Activated T-cell treated with anti-CD3 and anti-CD28 coated beads, Interleukin-2, amount 50 U/mL, for 72 hours (primary cell): ENCODE results near the gene SORBS1. TPM values are rescaled to one million over a fixed set of nuclear protein-coding genes. Genes with fewer than 3 reads are reported as not detected.

ENCODE experiments used
- ATAC-seq, 2 donors: fragments of 150-1000 bp; cut with Tn5 transposase; replicated peaks in 1 of 2; 2 replicates each; pipeline ENCODE4 v1.10.0; 2021; ENCODE audit warnings: moderate library complexity in 2 of 2, mild to moderate bottlenecking in 1 of 2
- DNase-seq, 2 donors: peaks; one replicate each; pipeline ENCODE4 v3.0.0; 2021 to 2022; ENCODE audit warnings: mixed read lengths in 1 of 2
- H3K27ac Mint-ChIP-seq: one replicate; pipeline ENCODE4 v1.8.0; 2022; ENCODE audit warnings: mild to moderate bottlenecking, moderate library complexity, mixed read lengths
- H3K27me3 Mint-ChIP-seq: one replicate; pipeline ENCODE4 v1.8.0; 2022; ENCODE audit warnings: low read depth, mixed read lengths
- H3K36me3 Mint-ChIP-seq, 2 donors: one replicate each; pipeline ENCODE4 v1.8.0; 2022; ENCODE audit warnings: mixed read lengths in 2 of 2, mild to moderate bottlenecking in 1 of 2; ENCODE audit not compliant: insufficient read depth in 2 of 2
- H3K4me1 Mint-ChIP-seq: one replicate; pipeline ENCODE4 v1.8.0; 2022; ENCODE audit warnings: low read depth, mixed read lengths
- H3K4me3 Mint-ChIP-seq, 2 donors: one replicate each; pipeline ENCODE4 v1.8.0; 2022; ENCODE audit warnings: mild to moderate bottlenecking in 2 of 2, mixed read lengths in 2 of 2, moderate library complexity in 2 of 2
- H3K9me3 Mint-ChIP-seq, 2 donors: one replicate each; pipeline ENCODE4 v1.8.0; 2022; ENCODE audit warnings: mixed read lengths in 2 of 2
- total RNA-seq, 2 donors: library from RNA; stranded (reverse); gene quantifications; one replicate each; pipeline ENCODE4 v1.2.3, GENCODE V29; 2022

Gene SORBS1
- total RNA-seq, 2 donors from 2014 or later, result 1.2 to 2.4 TPM

- Mint-ChIP-seq H3K27me3 (peaks cover 33% of the 10 kb centered on the region), H3K36me3 (peaks cover 0 to 2% of the 10 kb centered on the region in 2 donors), H3K4me1 (peaks cover 27% of the 10 kb centered on the region), H3K9me3 (no peaks in the 10 kb centered on the region), H3K27ac (no peak overlapping the region), H3K4me3 (no peak overlapping the region)
- no peak for ATAC-seq
- no peak for DNase-seq
Measured at GRCh38 chr10:95389176-95389575, 172.0 kb downstream of the SORBS1 start.

GRCh38 chr10:95388539-95388938, 172.6 kb downstream of the SORBS1 start:
- H3K4me3 Mint-ChIP-seq, result no peak overlapping the region
- H3K36me3 Mint-ChIP-seq, result peaks cover 0 to 2% of the 10 kb centered on the region in 2 donors
- no peak overlapping the region for H3K27ac Mint-ChIP-seq
- ATAC-seq, result no peak
- peaks cover 27% of the 10 kb centered on the region for H3K27me3 Mint-ChIP-seq
- peaks cover 26% of the 10 kb centered on the region for H3K4me1 Mint-ChIP-seq
- no peak for DNase-seq
- no peaks in the 10 kb centered on the region for H3K9me3 Mint-ChIP-seq

GRCh38 chr10:95388109-95388471, 173.1 kb downstream of the SORBS1 start:
- Mint-ChIP-seq H3K36me3 (peaks cover 0 to 2% of the 10 kb centered on the region in 2 donors), H3K4me1 (peaks cover 22% of the 10 kb centered on the region), H3K4me3 (no peak overlapping the region), H3K27ac (no peak overlapping the region), H3K27me3 (peaks cover 27% of the 10 kb centered on the region), H3K9me3 (no peaks in the 10 kb centered on the region)
- ATAC-seq, result no peak
- no peak for DNase-seq

- Mint-ChIP-seq H3K27ac (no peak overlapping the region), H3K27me3 (peaks cover 17% of the 10 kb centered on the region), H3K36me3 (peaks cover 0 to 2% of the 10 kb centered on the region in 2 donors), H3K4me1 (peaks cover 9% of the 10 kb centered on the region), H3K4me3 (peak overlapping the region in 1 of 2 donors; percentile 30), H3K9me3 (no peaks in the 10 kb centered on the region)
- DNase-seq (peak; percentile 36 to 55), ATAC-seq (peak; percentile 85 to 86)
Measured at GRCh38 chr10:95384011-95384704, 177.0 kb downstream of the SORBS1 start.

- no peak for ATAC-seq
- H3K9me3 Mint-ChIP-seq, result no peaks in the 10 kb centered on the region
- H3K27ac Mint-ChIP-seq, result peak overlapping the region; percentile 70
Measured at GRCh38 chr10:95382596-95382995, 178.6 kb downstream of the SORBS1 start.

GRCh38 chr10:95382174-95382573, 179.0 kb downstream of the SORBS1 start:
- DNase-seq (no peak), ATAC-seq (no peak)
- H3K9me3 Mint-ChIP-seq, result no peaks in the 10 kb centered on the region
- no peak overlapping the region for H3K27ac Mint-ChIP-seq
- H3K36me3 Mint-ChIP-seq, result peaks cover 0 to 2% of the 10 kb centered on the region in 2 donors
- peaks cover 12% of the 10 kb centered on the region for H3K27me3 Mint-ChIP-seq
- no peak overlapping the region for H3K4me3 Mint-ChIP-seq
- peaks cover 9% of the 10 kb centered on the region for H3K4me1 Mint-ChIP-seq

More at GRCh38 chr10:95382596-95382995, 178.6 kb downstream of the SORBS1 start:
- peaks cover 0 to 2% of the 10 kb centered on the region in 2 donors for H3K36me3 Mint-ChIP-seq
- H3K27me3 Mint-ChIP-seq, result peaks cover 12% of the 10 kb centered on the region
- no peak overlapping the region for H3K4me3 Mint-ChIP-seq
- DNase-seq, result no peak
- H3K4me1 Mint-ChIP-seq, result peaks cover 9% of the 10 kb centered on the region

GRCh38 chr10:95377950-95378349, 183.2 kb downstream of the SORBS1 start:
- Mint-ChIP-seq H3K27me3 (no peaks in the 10 kb centered on the region), H3K27ac (no peak overlapping the region), H3K9me3 (no peaks in the 10 kb centered on the region), H3K4me1 (no peaks in the 10 kb centered on the region), H3K36me3 (no peaks in the 10 kb centered on the region), H3K4me3 (no peak overlapping the region)
- DNase-seq, result no peak
- no peak for ATAC-seq

GRCh38 chr10:95375418-95375817, 185.8 kb downstream of the SORBS1 start:
- no peaks in the 10 kb centered on the region for H3K36me3 Mint-ChIP-seq
- peaks cover 19% of the 10 kb centered on the region for H3K27me3 Mint-ChIP-seq
- no peaks in the 10 kb centered on the region for H3K9me3 Mint-ChIP-seq

GRCh38 chr10:95374597-95375209, 186.5 kb downstream of the SORBS1 start:
- peak; percentile 79 to 80 for DNase-seq
- Mint-ChIP-seq H3K27ac (no peak overlapping the region), H3K9me3 (no peaks in the 10 kb centered on the region), H3K4me3 (no peak overlapping the region), H3K27me3 (peaks cover 26% of the 10 kb centered on the region), H3K36me3 (no peaks in the 10 kb centered on the region), H3K4me1 (no peaks in the 10 kb centered on the region)
- peak; percentile 96 for ATAC-seq

More at GRCh38 chr10:95375418-95375817, 185.8 kb downstream of the SORBS1 start:
- DNase-seq (no peak), ATAC-seq (no peak)
- Mint-ChIP-seq H3K27ac (no peak overlapping the region), H3K4me1 (no peaks in the 10 kb centered on the region), H3K4me3 (no peak overlapping the region)

- Mint-ChIP-seq H3K4me1 (no peaks in the 10 kb centered on the region), H3K4me3 (no peak overlapping the region), H3K27ac (no peak overlapping the region), H3K9me3 (no peaks in the 10 kb centered on the region), H3K36me3 (no peaks in the 10 kb centered on the region), H3K27me3 (peaks cover 36% of the 10 kb centered on the region)
- no peak for ATAC-seq
- DNase-seq, result no peak
Measured at GRCh38 chr10:95373660-95374059, 187.5 kb downstream of the SORBS1 start.

- Mint-ChIP-seq H3K27ac (no peak overlapping the region), H3K27me3 (peaks cover 20% of the 10 kb centered on the region), H3K4me1 (no peaks in the 10 kb centered on the region), H3K9me3 (no peaks in the 10 kb centered on the region), H3K36me3 (no peaks in the 10 kb centered on the region), H3K4me3 (no peak overlapping the region)
- ATAC-seq (no peak), DNase-seq (no peak)
Measured at GRCh38 chr10:95364342-95364741, 196.8 kb downstream of the SORBS1 start.

GRCh38 chr10:95363303-95363912, 197.8 kb downstream of the SORBS1 start:
- no peaks in the 10 kb centered on the region for H3K36me3 Mint-ChIP-seq
- H3K9me3 Mint-ChIP-seq, result no peaks in the 10 kb centered on the region
- H3K27ac Mint-ChIP-seq, result no peak overlapping the region

GRCh38 chr10:95360122-95360714, 201.0 kb downstream of the SORBS1 start:
- Mint-ChIP-seq H3K27ac (no peak overlapping the region), H3K4me3 (no peak overlapping the region), H3K36me3 (no peaks in the 10 kb centered on the region), H3K9me3 (no peaks in the 10 kb centered on the region), H3K27me3 (peaks cover 14% of the 10 kb centered on the region), H3K4me1 (no peaks in the 10 kb centered on the region)
- ATAC-seq (no peak), DNase-seq (no peak)

More at GRCh38 chr10:95363303-95363912, 197.8 kb downstream of the SORBS1 start:
- Mint-ChIP-seq H3K4me1 (no peaks in the 10 kb centered on the region), H3K4me3 (no peak overlapping the region), H3K27me3 (peaks cover 14% of the 10 kb centered on the region)
- ATAC-seq, result peak; percentile 59 to 66
- DNase-seq, result peak; percentile 54 to 61
